ENCODE results near the gene ANGPT4.

GRCh38 chr20:924639-925038, 8.5 kb upstream of the ANGPT4 start:
- TF ChIP-seq, protein P1, sequence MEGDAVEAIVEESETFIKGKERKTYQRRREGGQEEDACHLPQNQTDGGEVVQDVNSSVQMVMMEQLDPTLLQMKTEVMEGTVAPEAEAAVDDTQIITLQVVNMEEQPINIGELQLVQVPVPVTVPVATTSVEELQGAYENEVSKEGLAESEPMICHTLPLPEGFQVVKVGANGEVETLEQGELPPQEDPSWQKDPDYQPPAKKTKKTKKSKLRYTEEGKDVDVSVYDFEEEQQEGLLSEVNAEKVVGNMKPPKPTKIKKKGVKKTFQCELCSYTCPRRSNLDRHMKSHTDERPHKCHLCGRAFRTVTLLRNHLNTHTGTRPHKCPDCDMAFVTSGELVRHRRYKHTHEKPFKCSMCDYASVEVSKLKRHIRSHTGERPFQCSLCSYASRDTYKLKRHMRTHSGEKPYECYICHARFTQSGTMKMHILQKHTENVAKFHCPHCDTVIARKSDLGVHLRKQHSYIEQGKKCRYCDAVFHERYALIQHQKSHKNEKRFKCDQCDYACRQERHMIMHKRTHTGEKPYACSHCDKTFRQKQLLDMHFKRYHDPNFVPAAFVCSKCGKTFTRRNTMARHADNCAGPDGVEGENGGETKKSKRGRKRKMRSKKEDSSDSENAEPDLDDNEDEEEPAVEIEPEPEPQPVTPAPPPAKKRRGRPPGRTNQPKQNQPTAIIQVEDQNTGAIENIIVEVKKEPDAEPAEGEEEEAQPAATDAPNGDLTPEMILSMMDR (IDR thresholded peaks at IDR 0.05 in 4 of 5, conservative IDR thresholded peaks at IDR 0.05 in 1 of 5): no peak
- TF ChIP-seq POLR2A (IDR thresholded peaks at IDR 0.05): no peak

Data from gastrocnemius medialis (tissue), 4 donors.